ENCODE data around the gene NAT8L. TPM values are rescaled to one million over a fixed set of nuclear protein-coding genes. Genes with fewer than 3 reads are reported as not detected.

NAT8L gene
- polyA plus RNA-seq, 1 donor from 2014 or later: 12.6 TPM

GRCh38 chr4:2102045-2102883 lies 43.1 kb downstream of the NAT8L start:
- Histone ChIP-seq H3K79me2 (replicated peaks; ENCODE audit: insufficient read depth, low read length) (no peaks in the 10 kb centered on the region), H3K36me3 (ENCODE audit: insufficient read depth, low read length) (no peaks in the 10 kb centered on the region), H3K27ac (ENCODE audit: low read length) (no peak overlapping the region), H3K4me2 (ENCODE audit: low read length) (no peak overlapping the region), H4K20me1 (ENCODE audit: insufficient read depth) (no peaks in the 10 kb centered on the region), H3K4me3 (ENCODE audit: low read length) (no peak overlapping the region), H2AFZ (ENCODE audit: low read depth, low read length) (no peak overlapping the region), H3K9me3 (ENCODE audit: low read length) (peaks cover 6% of the 10 kb centered on the region), H3K9ac (ENCODE audit: low read length) (no peak overlapping the region), H3K9me2 (ENCODE audit: insufficient read depth, low read length) (no peaks in the 10 kb centered on the region), H3K27me3 (ENCODE audit: insufficient read depth, low read depth, low read length) (no peaks in the 10 kb centered on the region), H3F3A (ENCODE audit: insufficient read depth, low read length, poor library complexity, severe bottlenecking) (no peaks in the 10 kb centered on the region)
- TF ChIP-seq EP300 (conservative IDR thresholded peaks at IDR 0.05; ENCODE audit: poor library complexity, severe bottlenecking): no peak

DNA sequence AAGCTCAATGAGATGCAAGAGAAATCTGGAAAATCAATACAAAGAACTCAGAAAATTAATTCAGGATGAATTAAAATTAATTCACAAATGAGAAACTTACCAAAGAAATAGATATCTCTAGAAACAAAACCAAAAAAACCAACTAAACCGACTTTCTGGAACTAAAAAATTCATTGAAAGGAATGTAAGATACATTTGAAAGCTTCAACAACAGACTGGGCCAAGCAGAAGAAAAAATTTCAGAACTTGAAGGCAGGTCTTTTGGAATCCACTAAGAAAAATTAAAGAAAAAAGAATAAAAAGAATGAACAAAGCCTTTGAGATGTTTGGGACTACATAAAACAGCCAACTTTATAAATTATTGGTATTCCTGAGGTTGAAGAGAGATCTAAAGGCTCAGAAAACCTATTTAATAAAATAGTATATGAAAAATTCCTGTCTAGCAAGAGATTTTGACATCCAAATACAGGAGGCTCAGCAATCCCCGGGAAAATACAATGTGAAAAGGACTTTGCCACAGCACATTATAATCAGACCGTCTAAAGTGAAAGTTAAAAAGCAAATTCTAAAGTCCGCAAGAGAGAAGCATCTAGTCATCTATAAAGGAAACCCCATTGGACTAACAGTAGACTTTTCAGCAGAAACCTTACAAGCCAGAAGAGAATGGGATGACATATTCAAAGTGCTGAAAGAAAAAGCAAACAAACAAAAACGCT lies 44.2 kb downstream of the NAT8L start:
- H3K27ac ChIP-seq (ENCODE audit: low read length): no peak overlapping the region
- no peaks in the 10 kb centered on the region for H3K27me3 ChIP-seq (ENCODE audit: insufficient read depth, low read depth, low read length)
- no peaks in the 10 kb centered on the region for H3K79me2 ChIP-seq (replicated peaks; ENCODE audit: insufficient read depth, low read length)
- no peaks in the 10 kb centered on the region for H3F3A ChIP-seq (ENCODE audit: insufficient read depth, low read length, poor library complexity, severe bottlenecking)
- H3K36me3 ChIP-seq (ENCODE audit: insufficient read depth, low read length): no peaks in the 10 kb centered on the region
- no peaks in the 10 kb centered on the region for H3K9me2 ChIP-seq (ENCODE audit: insufficient read depth, low read length)
- H4K20me1 ChIP-seq (ENCODE audit: insufficient read depth): no peaks in the 10 kb centered on the region
- H3K4me2 ChIP-seq (ENCODE audit: low read length): no peak overlapping the region
- H2AFZ ChIP-seq (ENCODE audit: low read depth, low read length): no peak overlapping the region
- no peak for TF ChIP-seq POLR2AphosphoS5 (IDR thresholded peaks at IDR 0.05)
- no peak for TF ChIP-seq RAD21 (conservative IDR thresholded peaks at IDR 0.05)
- TF ChIP-seq CTCF (IDR thresholded peaks at IDR 0.05; ENCODE audit: poor library complexity, severe bottlenecking): no peak
- no peak for TF ChIP-seq SMC3 (conservative IDR thresholded peaks at IDR 0.05; ENCODE audit: poor library complexity)
- no peak for TF ChIP-seq EP300 (conservative IDR thresholded peaks at IDR 0.05; ENCODE audit: poor library complexity, severe bottlenecking)
- no peak for TF ChIP-seq TAF1 (IDR thresholded peaks at IDR 0.05; ENCODE audit: low read depth)
- TF ChIP-seq EZH2 (IDR thresholded peaks at IDR 0.05; ENCODE audit: borderline replicate concordance, insufficient read depth, low read length, poor library complexity, severe bottlenecking): no peak
- no peak for TF ChIP-seq MXI1 (conservative IDR thresholded peaks at IDR 0.05; ENCODE audit: poor library complexity, severe bottlenecking)
- TF ChIP-seq, protein P1, sequence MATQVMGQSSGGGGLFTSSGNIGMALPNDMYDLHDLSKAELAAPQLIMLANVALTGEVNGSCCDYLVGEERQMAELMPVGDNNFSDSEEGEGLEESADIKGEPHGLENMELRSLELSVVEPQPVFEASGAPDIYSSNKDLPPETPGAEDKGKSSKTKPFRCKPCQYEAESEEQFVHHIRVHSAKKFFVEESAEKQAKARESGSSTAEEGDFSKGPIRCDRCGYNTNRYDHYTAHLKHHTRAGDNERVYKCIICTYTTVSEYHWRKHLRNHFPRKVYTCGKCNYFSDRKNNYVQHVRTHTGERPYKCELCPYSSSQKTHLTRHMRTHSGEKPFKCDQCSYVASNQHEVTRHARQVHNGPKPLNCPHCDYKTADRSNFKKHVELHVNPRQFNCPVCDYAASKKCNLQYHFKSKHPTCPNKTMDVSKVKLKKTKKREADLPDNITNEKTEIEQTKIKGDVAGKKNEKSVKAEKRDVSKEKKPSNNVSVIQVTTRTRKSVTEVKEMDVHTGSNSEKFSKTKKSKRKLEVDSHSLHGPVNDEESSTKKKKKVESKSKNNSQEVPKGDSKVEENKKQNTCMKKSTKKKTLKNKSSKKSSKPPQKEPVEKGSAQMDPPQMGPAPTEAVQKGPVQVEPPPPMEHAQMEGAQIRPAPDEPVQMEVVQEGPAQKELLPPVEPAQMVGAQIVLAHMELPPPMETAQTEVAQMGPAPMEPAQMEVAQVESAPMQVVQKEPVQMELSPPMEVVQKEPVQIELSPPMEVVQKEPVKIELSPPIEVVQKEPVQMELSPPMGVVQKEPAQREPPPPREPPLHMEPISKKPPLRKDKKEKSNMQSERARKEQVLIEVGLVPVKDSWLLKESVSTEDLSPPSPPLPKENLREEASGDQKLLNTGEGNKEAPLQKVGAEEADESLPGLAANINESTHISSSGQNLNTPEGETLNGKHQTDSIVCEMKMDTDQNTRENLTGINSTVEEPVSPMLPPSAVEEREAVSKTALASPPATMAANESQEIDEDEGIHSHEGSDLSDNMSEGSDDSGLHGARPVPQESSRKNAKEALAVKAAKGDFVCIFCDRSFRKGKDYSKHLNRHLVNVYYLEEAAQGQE (IDR thresholded peaks at IDR 0.05; ENCODE audit: borderline replicate concordance): no peak
- H3K9me3 ChIP-seq (ENCODE audit: low read length): peaks cover 6% of the 10 kb centered on the region
- no peak overlapping the region for H3K9ac ChIP-seq (ENCODE audit: low read length)
- no peak overlapping the region for H3K4me3 ChIP-seq (ENCODE audit: low read length)

All from neural cell (in vitro differentiated cells).